IMR-90 (cell line): ENCODE measurements around the gene UBL3. TPM values are rescaled to one million over a fixed set of nuclear protein-coding genes. Genes with fewer than 3 reads are reported as not detected.

Source experiments
- ATAC-seq: fragments of 200-7000 bp; cut with Tn5 transposase; 2 replicates; pipeline ENCODE4 v1.9.1; 2020; ENCODE audit warnings: low read depth, mild to moderate bottlenecking, moderate library complexity
- BruUV-seq: library from RNA; stranded (reverse); fragments of 400-500 nt; replicated peaks from 2 replicates; lab custom pipeline; 2021; lab: Mats Ljungman, UMichigan
- CTCF ChIA-PET: fragments of 300-600 bp; formaldehyde crosslinking; extraction: SDS; loops from one replicate; lab custom pipeline; 2021; ENCODE audit warnings: antibody characterized with exemption; lab: Yijun Ruan, JAX
- POLR2A ChIA-PET: fragments of 300-600 bp; sonication (Branson Sonifier 250); formaldehyde crosslinking; loops from one replicate; lab custom pipeline; 2022; ENCODE audit warnings: antibody characterized with exemption; ENCODE audit not compliant: unreplicated experiment; lab: Charles Lee
- DNase-seq: peaks from one replicate; pipeline ENCODE4 v3.0.0; 2013
- H2AFZ ChIP-seq: replicated peaks from 2 replicates; pipeline ENCODE3; 2013; ENCODE audit warnings: low read length, mild to moderate bottlenecking; ENCODE audit not compliant: poor library complexity
- H2AK5ac ChIP-seq: 2 replicates; pipeline ENCODE4 v1.6.1; 2013; ENCODE audit warnings: low read depth, low read length, inconsistent platforms
- H2AK9ac ChIP-seq: replicated peaks from 2 replicates; pipeline ENCODE3; 2013; ENCODE audit warnings: mild to moderate bottlenecking, low read depth, low read length, moderate library complexity; ENCODE audit not compliant: poor library complexity
- H2BK120ac ChIP-seq: 2 replicates; pipeline ENCODE4 v1.6.1; 2013; ENCODE audit warnings: low read depth, low read length, inconsistent platforms
- H2BK15ac ChIP-seq: 3 replicates; pipeline ENCODE4 v1.6.1; 2013; ENCODE audit warnings: low read depth, low read length, inconsistent platforms
- H2BK20ac ChIP-seq: 2 replicates; pipeline ENCODE4 v1.6.1; 2013; ENCODE audit warnings: low read depth, mild to moderate bottlenecking, inconsistent platforms, low read length, moderate library complexity
- H2BK5ac ChIP-seq: 2 replicates; pipeline ENCODE4 v1.6.1; 2013; ENCODE audit warnings: mild to moderate bottlenecking, low read depth, low read length, inconsistent platforms; ENCODE audit not compliant: poor library complexity, severe bottlenecking
- H3K14ac ChIP-seq: replicated peaks from 2 replicates; pipeline ENCODE4 v1.6.1; 2013; ENCODE audit warnings: low read depth, low read length, inconsistent platforms
- H3K18ac ChIP-seq: 2 replicates; pipeline ENCODE4 v1.6.1; 2013; ENCODE audit warnings: low read depth, low read length, control low read depth
- H3K23ac ChIP-seq: 2 replicates; pipeline ENCODE4 v1.6.1; 2013; ENCODE audit warnings: low read depth, low read length, inconsistent platforms
- H3K27ac ChIP-seq: 2 replicates; pipeline ENCODE4 v1.5.1; 2013; ENCODE audit warnings: mild to moderate bottlenecking, control low read depth, low read length; ENCODE audit not compliant: insufficient read depth
- H3K27me3 ChIP-seq: 2 replicates; pipeline ENCODE4 v1.6.1; 2013; ENCODE audit warnings: low read length; ENCODE audit not compliant: control insufficient read depth, insufficient read depth
- H3K36me3 ChIP-seq: 2 replicates; pipeline ENCODE4 v1.6.1; 2013; ENCODE audit warnings: low read length, mixed read lengths; ENCODE audit not compliant: control insufficient read depth, insufficient read depth
- H3K4ac ChIP-seq: 2 replicates; pipeline ENCODE4 v1.6.1; 2013; ENCODE audit warnings: low read depth, low read length, inconsistent platforms
- H3K4me1 ChIP-seq: 2 replicates; pipeline ENCODE4 v1.6.1; 2013; ENCODE audit warnings: low read length, mixed read lengths; ENCODE audit not compliant: control insufficient read depth, insufficient read depth
- H3K4me2 ChIP-seq: 2 replicates; pipeline ENCODE4 v1.6.1; 2013; ENCODE audit warnings: low read depth, mild to moderate bottlenecking, control low read depth, low read length, moderate library complexity
- H3K4me3 ChIP-seq: 2 replicates; pipeline ENCODE4 v1.5.1; 2013; ENCODE audit warnings: low read depth, mild to moderate bottlenecking, control low read depth, low read length, moderate library complexity; ENCODE audit not compliant: insufficient read depth
- H3K56ac ChIP-seq: 2 replicates; pipeline ENCODE4 v1.6.1; 2013; ENCODE audit warnings: low read length, inconsistent platforms; ENCODE audit not compliant: insufficient read depth; ENCODE audit errors: extremely low read depth
- H3K79me1 ChIP-seq, 2 experiments: 2 replicates each; pipeline ENCODE4 v1.6.1; 2013; ENCODE audit warnings: low read length in 2 of 2, inconsistent platforms in 1 of 2, low read depth in 1 of 2
- H3K9ac ChIP-seq: 2 replicates; pipeline ENCODE4 v1.6.1; 2013; ENCODE audit warnings: low read depth, low read length, control low read depth
- H3K9me1 ChIP-seq: 2 replicates; pipeline ENCODE4 v1.6.1; 2013; ENCODE audit warnings: low read length, inconsistent platforms; ENCODE audit not compliant: insufficient read depth
- H3K9me3 ChIP-seq: 2 replicates; pipeline ENCODE4 v1.6.1; 2013; ENCODE audit warnings: low read length; ENCODE audit not compliant: control insufficient read depth, insufficient read depth
- H4K20me1 ChIP-seq: 2 replicates; pipeline ENCODE4 v1.6.1; 2013; ENCODE audit warnings: low read length, inconsistent platforms; ENCODE audit not compliant: insufficient read depth
- H4K5ac ChIP-seq: 2 replicates; pipeline ENCODE4 v1.6.1; 2013; ENCODE audit warnings: mild to moderate bottlenecking, low read depth, low read length, control low read depth
- H4K8ac ChIP-seq, 2 experiments: 2 replicates each; pipeline ENCODE4 v1.6.1; 2013; ENCODE audit warnings: low read depth in 2 of 2, low read length in 2 of 2, control low read depth in 1 of 2, inconsistent platforms in 1 of 2
- H4K91ac ChIP-seq: 2 replicates; pipeline ENCODE4 v1.6.1; 2013; ENCODE audit warnings: low read depth, low read length, inconsistent platforms; ENCODE audit not compliant: insufficient read depth
- CEBPB ChIP-seq: IDR thresholded peaks from 2 replicates; pipeline ENCODE4 v1.6.1; 2012; ENCODE audit warnings: low read depth, low read length, improper control_type of control experiment
- CHD1 ChIP-seq: IDR thresholded peaks from 2 replicates; pipeline ENCODE4 v1.6.1; 2012; ENCODE audit warnings: low read depth, low read length, improper control_type of control experiment
- FOS ChIP-seq: fragments of 150-350 bp; IDR thresholded peaks from 2 replicates; pipeline ENCODE4 v1.6.1; 2016; ENCODE audit warnings: low read depth, low read length
- MAFK ChIP-seq: IDR thresholded peaks from 2 replicates; pipeline ENCODE4 v1.6.1; 2012; ENCODE audit warnings: low read depth, low read length, improper control_type of control experiment
- MXI1 ChIP-seq: IDR thresholded peaks from 2 replicates; pipeline ENCODE4 v1.6.1; 2012; ENCODE audit warnings: low read depth, mild to moderate bottlenecking, low read length, moderate library complexity, borderline replicate concordance
- NFE2L2 ChIP-seq: fragments of 150-350 bp; IDR thresholded peaks from 2 replicates; pipeline ENCODE4 v1.6.1; 2016; ENCODE audit warnings: low read depth, mild to moderate bottlenecking, low read length
- RCOR1 ChIP-seq: IDR thresholded peaks from 2 replicates; pipeline ENCODE4 v1.6.1; 2012; ENCODE audit warnings: mild to moderate bottlenecking, low read length, improper control_type of control experiment; ENCODE audit not compliant: insufficient replicate concordance
- SMC3 ChIP-seq: fragments of 150-350 bp; IDR thresholded peaks from 2 replicates; pipeline ENCODE4 v1.6.1; 2016; ENCODE audit warnings: low read depth, mild to moderate bottlenecking, antibody characterized with exemption, low read length, moderate library complexity
- WGBS, 2 experiments: methylation state at CpG; one replicate each; pipeline versions ENCODE4 v1.1.5 to v1.1.7; 2013; ENCODE audit warnings: missing lambda C conversion rate in 2 of 2; ENCODE audit not compliant: insufficient read length in 1 of 2; ENCODE audit errors: extremely low coverage in 2 of 2; 5-methylcytosine and 5-hydroxymethylcytosine counted together
- dilution Hi-C: fragments of 300-500 bp; cut with HindIII; formaldehyde crosslinking; loops from one replicate; pipeline ENCODE4 v1.14.3; 2018; ENCODE audit warnings: low sequenced_read_pairs; ENCODE audit not compliant: unreplicated experiment
- in situ Hi-C: fragments of 300-500 bp; cut with MboI; formaldehyde crosslinking; loops from 3 replicates; pipeline ENCODE4 v1.14.3; 2019; ENCODE audit warnings: low sequenced_read_pairs, inconsistent platforms, mixed read lengths
- intact Hi-C: fragments of 100-400 bp; cut with micrococcal nuclease; formaldehyde crosslinking; loops from 2 replicates; pipeline ENCODE4 v1.10.0; 2022
- polyA plus RNA-seq, 3 experiments: library from polyadenylated mRNA; depleted of rRNA; stranded (reverse); fragments of >200 nt; gene quantifications; 2 replicates each; pipeline ENCODE4 v1.2.3, GENCODE V29; 2012; ENCODE audit warnings: low replicate concordance in 1 of 3
- total RNA-seq: library from RNA; depleted of rRNA; stranded (reverse); fragments of >200 nt; gene quantifications from 2 replicates; pipeline ENCODE4 v1.2.3, GENCODE V29; 2012
- TF ChIP-seq, protein P1 (sequence below): conservative IDR thresholded peaks from 2 replicates; pipeline ENCODE4 v1.5.1; 2012; ENCODE audit warnings: mild to moderate bottlenecking, low read depth, low read length, improper control_type of control experiment

The UBL3 gene
- total and polyA plus RNA-seq, 2 of the 4 experiments (the other 2 are of a cell fraction), result 16.0 to 19.9 TPM

DNA sequence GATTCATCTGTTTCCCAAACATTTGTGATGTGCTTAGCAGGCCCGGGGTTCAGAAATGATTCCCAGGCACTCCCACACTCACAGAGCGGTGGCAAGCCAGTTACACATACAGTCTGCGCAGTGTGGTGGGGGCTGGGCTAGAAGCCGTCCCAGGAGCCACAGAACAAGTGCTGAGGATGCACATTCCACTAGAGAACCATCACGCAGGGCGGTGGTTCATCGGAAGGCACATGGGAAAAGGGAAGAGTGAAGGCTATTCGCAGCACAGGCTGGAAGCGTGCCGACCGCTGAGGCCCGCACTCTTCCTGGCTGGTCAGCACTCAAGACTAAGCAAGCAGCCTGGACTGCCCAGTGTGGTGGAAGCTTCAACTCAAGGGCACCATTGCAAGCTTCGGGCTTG, 128.7 kb downstream of the UBL3 start:
- ATAC-seq (no peak), DNase-seq (no peak)
- Histone ChIP-seq H3K56ac (no peak overlapping the region), H4K91ac (no peak overlapping the region), H3K4me1 (no peaks in the 10 kb centered on the region), H2BK120ac (no peak overlapping the region), H2BK5ac (no peak overlapping the region), H2AK5ac (no peak overlapping the region), H4K8ac (no peak overlapping the region), H3K27me3 (peaks cover 45% of the 10 kb centered on the region), H3K79me1 (no peaks in the 10 kb centered on the region), H3K14ac (no peak overlapping the region), H3K9me1 (no peaks in the 10 kb centered on the region), H2AK9ac (no peak overlapping the region), H2BK20ac (no peak overlapping the region), H2AFZ (peak overlapping the region; percentile 8), H3K9ac (no peak overlapping the region), H3K23ac (no peak overlapping the region), H3K18ac (no peak overlapping the region), H3K36me3 (no peaks in the 10 kb centered on the region), H3K9me3 (no peaks in the 10 kb centered on the region; the same call in 1 of the 2 replicates), H3K4me3 (no peak overlapping the region), H3K4ac (no peak overlapping the region), H4K20me1 (no peaks in the 10 kb centered on the region), H2BK15ac (no peak overlapping the region), H3K4me2 (no peak overlapping the region), H4K5ac (no peak overlapping the region), H3K27ac (no peak overlapping the region)
- TF ChIP-seq SMC3 (no peak), CEBPB (no peak), FOS (no peak), RCOR1 (no peak), MXI1 (no peak), NFE2L2 (no peak), MAFK (no peak), CHD1 (no peak)
- TF ChIP-seq, protein P1, sequence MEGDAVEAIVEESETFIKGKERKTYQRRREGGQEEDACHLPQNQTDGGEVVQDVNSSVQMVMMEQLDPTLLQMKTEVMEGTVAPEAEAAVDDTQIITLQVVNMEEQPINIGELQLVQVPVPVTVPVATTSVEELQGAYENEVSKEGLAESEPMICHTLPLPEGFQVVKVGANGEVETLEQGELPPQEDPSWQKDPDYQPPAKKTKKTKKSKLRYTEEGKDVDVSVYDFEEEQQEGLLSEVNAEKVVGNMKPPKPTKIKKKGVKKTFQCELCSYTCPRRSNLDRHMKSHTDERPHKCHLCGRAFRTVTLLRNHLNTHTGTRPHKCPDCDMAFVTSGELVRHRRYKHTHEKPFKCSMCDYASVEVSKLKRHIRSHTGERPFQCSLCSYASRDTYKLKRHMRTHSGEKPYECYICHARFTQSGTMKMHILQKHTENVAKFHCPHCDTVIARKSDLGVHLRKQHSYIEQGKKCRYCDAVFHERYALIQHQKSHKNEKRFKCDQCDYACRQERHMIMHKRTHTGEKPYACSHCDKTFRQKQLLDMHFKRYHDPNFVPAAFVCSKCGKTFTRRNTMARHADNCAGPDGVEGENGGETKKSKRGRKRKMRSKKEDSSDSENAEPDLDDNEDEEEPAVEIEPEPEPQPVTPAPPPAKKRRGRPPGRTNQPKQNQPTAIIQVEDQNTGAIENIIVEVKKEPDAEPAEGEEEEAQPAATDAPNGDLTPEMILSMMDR, result no peak
- WGBS, 2 experiments, result 94% methylated on average over 8 of the region's 13 CpGs; no CpG with 5 or more reads in 1 of the 2 experiments
- no TSS peak for BruUV-seq
- CTCF ChIA-PET, result no interaction called here
- in situ Hi-C loops (no loop called here), intact Hi-C loops (no loop called here), dilution Hi-C loops (no loop called here)
- POLR2A ChIA-PET, result no interaction called here
